ENCODE data around the gene SHOX. TPM values are rescaled to one million over a fixed set of nuclear protein-coding genes. Genes with fewer than 3 reads are reported as not detected.

The SHOX gene
- total RNA-seq, 1 experiment from 2014 or later, result 0.24 TPM

DNA sequence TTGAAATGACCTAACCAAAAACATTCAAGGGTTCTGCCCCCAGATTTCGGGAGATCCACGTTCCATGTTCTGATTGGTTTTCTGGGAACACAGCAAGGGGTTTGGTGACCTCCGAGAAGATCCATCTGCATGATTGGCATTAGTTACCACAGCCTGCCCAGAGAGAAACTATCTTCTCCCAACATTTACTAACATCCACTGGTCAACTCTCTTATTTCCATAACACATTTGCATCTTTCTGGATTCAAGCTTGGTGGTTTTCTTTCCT, 15.6 kb downstream of the SHOX start:
- no peak overlapping the region for H3K56ac ChIP-seq (ENCODE audit: insufficient read length, low read depth, low read length)
- H2BK20ac ChIP-seq (ENCODE audit: low read depth, low read length, poor library complexity, severe bottlenecking), result no peak overlapping the region
- no peak overlapping the region for H4K5ac ChIP-seq (ENCODE audit: insufficient read length, low read depth, low read length)
- H3K23ac ChIP-seq (ENCODE audit: insufficient read length, low read depth, low read length), result no peak overlapping the region
- H2BK120ac ChIP-seq (ENCODE audit: low read depth, low read length, poor library complexity, severe bottlenecking), result no peak overlapping the region
- Mint-ChIP-seq H3K4me1 (peaks cover 4 to 22% of the 10 kb centered on the region in 2 experiments), H3K4me3 (no peak overlapping the region; a peak in 1 of 5 replicates), H3K36me3 (ENCODE audit: insufficient read depth in 1 of 3, low read depth in 3 of 3) (peaks cover 0 to 1% (median 0%) of the 10 kb centered on the region in 3 experiments; a peak in 1 of 7 replicates), H3K9me3 (peaks cover 5 to 7% of the 10 kb centered on the region in 2 experiments; a peak in 3 of 5 replicates), H3K27me3 (ENCODE audit: low read depth) (peaks cover 77% of the 10 kb centered on the region), H3K27ac (no peak overlapping the region)
- H3K4me2 ChIP-seq (ENCODE audit: insufficient read depth, insufficient read length, low read length), result no peak overlapping the region
- peaks cover 10% of the 10 kb centered on the region for H3K23me2 ChIP-seq (ENCODE audit: insufficient read length, low read depth, low read length, poor library complexity, severe bottlenecking)
- no peak overlapping the region for H2AK5ac ChIP-seq (ENCODE audit: insufficient read length, low read length)
- H3K27ac ChIP-seq (ENCODE audit: insufficient read length, low read depth, low read length), result no peak overlapping the region
- no CpG with 5 or more reads among the region's 3 CpGs for WGBS (ENCODE audit: extremely low coverage, insufficient read length, low lambda C conversion rate)
- H2BK15ac ChIP-seq (ENCODE audit: low read depth, low read length), result no peak overlapping the region
- H2BK12ac ChIP-seq (ENCODE audit: insufficient read length, low read depth, low read length), result no peak overlapping the region
- no peaks in the 10 kb centered on the region for H3K4me1 ChIP-seq (ENCODE audit: insufficient read depth, low read length)
- DNase-seq, result no peak
- no peak for TF ChIP-seq CTCF (conservative IDR thresholded peaks at IDR 0.05)
- H3K9me3 ChIP-seq (ENCODE audit: control insufficient read depth, low read depth, low read length), result no peaks in the 10 kb centered on the region
- H2BK5ac ChIP-seq (ENCODE audit: insufficient read length, low read length), result no peak overlapping the region
- no peak overlapping the region for H4K91ac ChIP-seq (ENCODE audit: insufficient read length, low read depth, low read length)
- H3K9ac ChIP-seq (ENCODE audit: extremely low read depth, insufficient read length, low read length), result no peak overlapping the region
- H2AFZ ChIP-seq (ENCODE audit: low read length), result no peak overlapping the region
- no peaks in the 10 kb centered on the region for H4K20me1 ChIP-seq (ENCODE audit: control insufficient read depth, insufficient read depth, insufficient read length)
- H3K18ac ChIP-seq (ENCODE audit: insufficient read length, low read depth, low read length), result no peak overlapping the region
- no peak overlapping the region for H3K14ac ChIP-seq (ENCODE audit: insufficient read depth, low read length)
- no peaks in the 10 kb centered on the region for H3K79me1 ChIP-seq (ENCODE audit: insufficient read depth, low read depth, low read length, poor library complexity, severe bottlenecking)
- no peak overlapping the region for H4K8ac ChIP-seq (replicated peaks; ENCODE audit: insufficient read length, low read depth, low read length)
- H3T11ph ChIP-seq (ENCODE audit: low read length), result no peak overlapping the region
- H3K27me3 ChIP-seq (ENCODE audit: insufficient read depth, low read length), result peaks cover 50% of the 10 kb centered on the region
- no peak overlapping the region for H3K4ac ChIP-seq (ENCODE audit: low read depth, low read length)
- no peaks in the 10 kb centered on the region for H3K79me2 ChIP-seq (ENCODE audit: insufficient read depth, low read length)
